H9 (cell line): ENCODE measurements around the gene ZNF792. TPM values are rescaled to one million over a fixed set of nuclear protein-coding genes. Genes with fewer than 3 reads are reported as not detected.

Experiments
- DNase-seq: peaks from one replicate; pipeline ENCODE4 v3.0.0-alpha.2; 2017
- H2AFZ ChIP-seq: one replicate; pipeline ENCODE4 v1.6.1; 2013; ENCODE audit warnings: mild to moderate bottlenecking, low read length, control low read depth, moderate library complexity
- H2AK5ac ChIP-seq: 2 replicates; pipeline ENCODE4 v1.6.1; 2013; ENCODE audit warnings: low read length, control low read depth, mixed read lengths; ENCODE audit not compliant: insufficient read length
- H2BK120ac ChIP-seq: one replicate; pipeline ENCODE4 v1.6.1; 2013; ENCODE audit warnings: low read depth, mild to moderate bottlenecking, low read length, control low read depth, inconsistent platforms; ENCODE audit not compliant: poor library complexity, severe bottlenecking
- H2BK12ac ChIP-seq: 2 replicates; pipeline ENCODE4 v1.6.1; 2013; ENCODE audit warnings: low read length, control low read depth, mixed read lengths, low read depth; ENCODE audit not compliant: insufficient read length
- H2BK15ac ChIP-seq: 2 replicates; pipeline ENCODE4 v1.6.1; 2013; ENCODE audit warnings: low read depth, low read length, control low read depth
- H2BK20ac ChIP-seq: one replicate; pipeline ENCODE4 v1.6.1; 2013; ENCODE audit warnings: low read depth, mild to moderate bottlenecking, low read length, control low read depth, inconsistent platforms; ENCODE audit not compliant: poor library complexity, severe bottlenecking
- H2BK5ac ChIP-seq: 2 replicates; pipeline ENCODE4 v1.6.1; 2013; ENCODE audit warnings: low read length, control low read depth, mixed read lengths; ENCODE audit not compliant: insufficient read length
- H3K14ac ChIP-seq: 2 replicates; pipeline ENCODE4 v1.6.1; 2013; ENCODE audit warnings: low read length, control low read depth; ENCODE audit not compliant: insufficient read depth
- H3K18ac ChIP-seq: 2 replicates; pipeline ENCODE4 v1.6.1; 2013; ENCODE audit warnings: low read depth, mild to moderate bottlenecking, mixed read lengths, low read length, control low read depth; ENCODE audit not compliant: insufficient read length
- H3K23ac ChIP-seq: 2 replicates; pipeline ENCODE4 v1.6.1; 2013; ENCODE audit warnings: low read length, control low read depth, mixed read lengths, low read depth; ENCODE audit not compliant: insufficient read length
- H3K23me2 ChIP-seq: 2 replicates; pipeline ENCODE4 v1.6.1; 2013; ENCODE audit warnings: low read depth, mild to moderate bottlenecking, mixed read lengths, low read length, control low read depth; ENCODE audit not compliant: insufficient read length, poor library complexity, severe bottlenecking
- H3K27ac ChIP-seq: 2 replicates; pipeline ENCODE4 v1.5.1; 2013; ENCODE audit warnings: low read length, control low read depth, mixed read lengths, low read depth; ENCODE audit not compliant: insufficient read length
- H3K27me3 ChIP-seq: 2 replicates; pipeline ENCODE4 v1.6.1; 2013; ENCODE audit warnings: low read length, control low read depth, inconsistent platforms; ENCODE audit not compliant: insufficient read depth
- H3K4ac ChIP-seq: 2 replicates; pipeline ENCODE4 v1.6.1; 2013; ENCODE audit warnings: low read depth, mild to moderate bottlenecking, control low read depth, inconsistent platforms, low read length, moderate library complexity
- H3K4me1 ChIP-seq: 2 replicates; pipeline ENCODE4 v1.6.1; 2013; ENCODE audit warnings: low read length, control low read depth, inconsistent platforms; ENCODE audit not compliant: insufficient read depth
- H3K4me2 ChIP-seq: 2 replicates; pipeline ENCODE4 v1.6.1; 2013; ENCODE audit warnings: low read length, control low read depth, mixed read lengths; ENCODE audit not compliant: insufficient read length, insufficient read depth
- H3K56ac ChIP-seq: 2 replicates; pipeline ENCODE4 v1.6.1; 2013; ENCODE audit warnings: low read depth, mild to moderate bottlenecking, mixed read lengths, low read length, control low read depth; ENCODE audit not compliant: insufficient read length
- H3K79me1 ChIP-seq: 2 replicates; pipeline ENCODE4 v1.6.1; 2013; ENCODE audit warnings: low read depth, mild to moderate bottlenecking, moderate library complexity, low read length, control low read depth, inconsistent platforms; ENCODE audit not compliant: insufficient read depth, poor library complexity, severe bottlenecking
- H3K79me2 ChIP-seq: 2 replicates; pipeline ENCODE4 v1.6.1; 2013; ENCODE audit warnings: low read length, control low read depth, inconsistent platforms; ENCODE audit not compliant: insufficient read depth
- H3K9ac ChIP-seq: 2 replicates; pipeline ENCODE4 v1.6.1; 2013; ENCODE audit warnings: low read length, control low read depth, mixed read lengths; ENCODE audit not compliant: insufficient read length; ENCODE audit errors: extremely low read depth
- H3K9me3 ChIP-seq: one replicate; pipeline ENCODE4 v1.6.1; 2013; ENCODE audit warnings: low read depth, low read length, inconsistent platforms; ENCODE audit not compliant: control insufficient read depth
- H3T11ph ChIP-seq: one replicate; pipeline ENCODE4 v1.6.1; 2013; ENCODE audit warnings: mild to moderate bottlenecking, low read length, control low read depth, inconsistent platforms
- H4K20me1 ChIP-seq: one replicate; pipeline ENCODE4 v1.6.1; 2013; ENCODE audit not compliant: control insufficient read depth, insufficient read length, insufficient read depth
- H4K5ac ChIP-seq: 2 replicates; pipeline ENCODE4 v1.6.1; 2013; ENCODE audit warnings: low read depth, mild to moderate bottlenecking, mixed read lengths, low read length, control low read depth; ENCODE audit not compliant: insufficient read length
- H4K8ac ChIP-seq: replicated peaks from 2 replicates; pipeline ENCODE4 v1.6.1; 2013; ENCODE audit warnings: low read length, control low read depth, mixed read lengths, low read depth; ENCODE audit not compliant: insufficient read length
- H4K91ac ChIP-seq: 2 replicates; pipeline ENCODE4 v1.6.1; 2013; ENCODE audit warnings: low read depth, mild to moderate bottlenecking, moderate library complexity, mixed read lengths, low read length, control low read depth; ENCODE audit not compliant: insufficient read length
- H3K27ac Mint-ChIP-seq, 3 experiments: 2 replicates in 2 of 3; 3 replicates in 1 of 3; pipeline ENCODE4 v1.8.0; 2020 to 2021; ENCODE audit warnings: mixed read lengths in 3 of 3, mild to moderate bottlenecking in 1 of 3, moderate library complexity in 1 of 3
- H3K27me3 Mint-ChIP-seq: 2 replicates; pipeline ENCODE4 v1.8.0; 2021; ENCODE audit warnings: low read depth, mild to moderate bottlenecking, moderate library complexity, mixed read lengths
- H3K36me3 Mint-ChIP-seq, 3 experiments: 2 replicates in 2 of 3; 3 replicates in 1 of 3; pipeline ENCODE4 v1.8.0; 2020 to 2021; ENCODE audit warnings: low read depth in 3 of 3, mixed read lengths in 3 of 3; ENCODE audit not compliant: insufficient read depth in 1 of 3
- H3K4me1 Mint-ChIP-seq, 2 experiments: 2 replicates each; pipeline ENCODE4 v1.8.0; 2020; ENCODE audit warnings: mixed read lengths in 2 of 2
- H3K4me3 Mint-ChIP-seq, 2 experiments: 2 replicates in 1 of 2; 3 replicates in 1 of 2; pipeline ENCODE4 v1.8.0; 2020 to 2021; ENCODE audit warnings: mild to moderate bottlenecking in 2 of 2, mixed read lengths in 2 of 2, moderate library complexity in 1 of 2
- H3K9me3 Mint-ChIP-seq, 2 experiments: 2 replicates in 1 of 2; 3 replicates in 1 of 2; pipeline ENCODE4 v1.8.0; 2020; ENCODE audit warnings: mild to moderate bottlenecking in 2 of 2, mixed read lengths in 2 of 2, moderate library complexity in 1 of 2
- CTCF ChIP-seq: fragments of 200-600 bp; sonication (generic); conservative IDR thresholded peaks from 3 replicates; pipeline ENCODE4 v1.8.0; 2021; ENCODE audit warnings: antibody characterized with exemption, mild to moderate bottlenecking
- WGBS: extraction: QIAGEN DNeasy Blood & Tissue Kit; methylation state at CpG from one replicate; pipeline ENCODE4 v1.1.7; 2013; ENCODE audit warnings: missing lambda C conversion rate, low lambda C conversion rate, mixed read lengths; ENCODE audit not compliant: insufficient read length; ENCODE audit errors: extremely low coverage; 5-methylcytosine and 5-hydroxymethylcytosine counted together
- total RNA-seq: library from RNA; stranded (reverse); gene quantifications from 2 replicates; pipeline ENCODE4 v1.2.1, GENCODE V29; 2021

ZNF792 gene
- total RNA-seq, 1 experiment from 2014 or later: 8.3 TPM

GRCh38 chr19:34959021-34959420, 5.0 kb downstream of the ZNF792 start:
- Histone ChIP-seq H2AFZ (no peak overlapping the region), H3K23ac (no peak overlapping the region), H3K18ac (no peak overlapping the region), H4K91ac (no peak overlapping the region), H3K4me1 (peaks cover 6% of the 10 kb centered on the region; the same call in 1 of the 2 replicates), H2BK5ac (no peak overlapping the region), H2BK12ac (no peak overlapping the region), H2BK15ac (no peak overlapping the region), H2AK5ac (no peak overlapping the region), H3K27me3 (no peaks in the 10 kb centered on the region), H3K27ac (no peak overlapping the region), H3T11ph (no peak overlapping the region), H2BK20ac (no peak overlapping the region), H4K5ac (no peak overlapping the region), H3K4me2 (no peak overlapping the region), H3K79me1 (no peaks in the 10 kb centered on the region), H3K23me2 (peaks cover 2% of the 10 kb centered on the region), H3K79me2 (peaks cover 2% of the 10 kb centered on the region; the same call in 1 of the 2 replicates), H3K4ac (no peak overlapping the region), H3K9me3 (peaks cover 40% of the 10 kb centered on the region), H2BK120ac (no peak overlapping the region), H3K56ac (no peak overlapping the region), H4K8ac (no peak overlapping the region), H3K9ac (no peak overlapping the region), H3K14ac (no peak overlapping the region), H4K20me1 (no peaks in the 10 kb centered on the region)
- no peak for TF ChIP-seq CTCF
- H3K9me3 Mint-ChIP-seq: peaks cover 52 to 67% of the 10 kb centered on the region in 2 experiments
- no peak for DNase-seq
- H3K27ac Mint-ChIP-seq: no peak overlapping the region
- H3K36me3 Mint-ChIP-seq: peaks cover 53 to 71% (median 61%) of the 10 kb centered on the region in 3 experiments
- H3K27me3 Mint-ChIP-seq: peaks cover 12% of the 10 kb centered on the region
- H3K4me1 Mint-ChIP-seq: peaks cover 8 to 14% of the 10 kb centered on the region in 2 experiments
- no CpG with 5 or more reads among the region's 7 CpGs for WGBS
- H3K4me3 Mint-ChIP-seq: no peak overlapping the region
